H9 (cell line): Measurements from ENCODE around the gene BICD1. TPM values are rescaled to one million over a fixed set of nuclear protein-coding genes. Genes with fewer than 3 reads are reported as not detected.

Experiments used
- DNase-seq: peaks from one replicate; pipeline ENCODE4 v3.0.0-alpha.2; 2017
- H2AFZ ChIP-seq: one replicate; pipeline ENCODE4 v1.6.1; 2013; ENCODE audit warnings: mild to moderate bottlenecking, low read length, control low read depth, moderate library complexity
- H2AK5ac ChIP-seq: 2 replicates; pipeline ENCODE4 v1.6.1; 2013; ENCODE audit warnings: low read length, control low read depth, mixed read lengths; ENCODE audit not compliant: insufficient read length
- H2BK120ac ChIP-seq: one replicate; pipeline ENCODE4 v1.6.1; 2013; ENCODE audit warnings: low read depth, mild to moderate bottlenecking, low read length, control low read depth, inconsistent platforms; ENCODE audit not compliant: poor library complexity, severe bottlenecking
- H2BK12ac ChIP-seq: 2 replicates; pipeline ENCODE4 v1.6.1; 2013; ENCODE audit warnings: low read length, control low read depth, mixed read lengths, low read depth; ENCODE audit not compliant: insufficient read length
- H2BK15ac ChIP-seq: 2 replicates; pipeline ENCODE4 v1.6.1; 2013; ENCODE audit warnings: low read depth, low read length, control low read depth
- H2BK20ac ChIP-seq: one replicate; pipeline ENCODE4 v1.6.1; 2013; ENCODE audit warnings: low read depth, mild to moderate bottlenecking, low read length, control low read depth, inconsistent platforms; ENCODE audit not compliant: poor library complexity, severe bottlenecking
- H2BK5ac ChIP-seq: 2 replicates; pipeline ENCODE4 v1.6.1; 2013; ENCODE audit warnings: low read length, control low read depth, mixed read lengths; ENCODE audit not compliant: insufficient read length
- H3K14ac ChIP-seq: 2 replicates; pipeline ENCODE4 v1.6.1; 2013; ENCODE audit warnings: low read length, control low read depth; ENCODE audit not compliant: insufficient read depth
- H3K18ac ChIP-seq: 2 replicates; pipeline ENCODE4 v1.6.1; 2013; ENCODE audit warnings: low read depth, mild to moderate bottlenecking, mixed read lengths, low read length, control low read depth; ENCODE audit not compliant: insufficient read length
- H3K23ac ChIP-seq: 2 replicates; pipeline ENCODE4 v1.6.1; 2013; ENCODE audit warnings: low read length, control low read depth, mixed read lengths, low read depth; ENCODE audit not compliant: insufficient read length
- H3K23me2 ChIP-seq: 2 replicates; pipeline ENCODE4 v1.6.1; 2013; ENCODE audit warnings: low read depth, mild to moderate bottlenecking, mixed read lengths, low read length, control low read depth; ENCODE audit not compliant: insufficient read length, poor library complexity, severe bottlenecking
- H3K27ac ChIP-seq: 2 replicates; pipeline ENCODE4 v1.5.1; 2013; ENCODE audit warnings: low read length, control low read depth, mixed read lengths, low read depth; ENCODE audit not compliant: insufficient read length
- H3K27me3 ChIP-seq: 2 replicates; pipeline ENCODE4 v1.6.1; 2013; ENCODE audit warnings: low read length, control low read depth, inconsistent platforms; ENCODE audit not compliant: insufficient read depth
- H3K4ac ChIP-seq: 2 replicates; pipeline ENCODE4 v1.6.1; 2013; ENCODE audit warnings: low read depth, mild to moderate bottlenecking, control low read depth, inconsistent platforms, low read length, moderate library complexity
- H3K4me1 ChIP-seq: 2 replicates; pipeline ENCODE4 v1.6.1; 2013; ENCODE audit warnings: low read length, control low read depth, inconsistent platforms; ENCODE audit not compliant: insufficient read depth
- H3K4me2 ChIP-seq: 2 replicates; pipeline ENCODE4 v1.6.1; 2013; ENCODE audit warnings: low read length, control low read depth, mixed read lengths; ENCODE audit not compliant: insufficient read length, insufficient read depth
- H3K56ac ChIP-seq: 2 replicates; pipeline ENCODE4 v1.6.1; 2013; ENCODE audit warnings: low read depth, mild to moderate bottlenecking, mixed read lengths, low read length, control low read depth; ENCODE audit not compliant: insufficient read length
- H3K79me1 ChIP-seq: 2 replicates; pipeline ENCODE4 v1.6.1; 2013; ENCODE audit warnings: low read depth, mild to moderate bottlenecking, moderate library complexity, low read length, control low read depth, inconsistent platforms; ENCODE audit not compliant: insufficient read depth, poor library complexity, severe bottlenecking
- H3K79me2 ChIP-seq: 2 replicates; pipeline ENCODE4 v1.6.1; 2013; ENCODE audit warnings: low read length, control low read depth, inconsistent platforms; ENCODE audit not compliant: insufficient read depth
- H3K9ac ChIP-seq: 2 replicates; pipeline ENCODE4 v1.6.1; 2013; ENCODE audit warnings: low read length, control low read depth, mixed read lengths; ENCODE audit not compliant: insufficient read length; ENCODE audit errors: extremely low read depth
- H3K9me3 ChIP-seq: one replicate; pipeline ENCODE4 v1.6.1; 2013; ENCODE audit warnings: low read depth, low read length, inconsistent platforms; ENCODE audit not compliant: control insufficient read depth
- H3T11ph ChIP-seq: one replicate; pipeline ENCODE4 v1.6.1; 2013; ENCODE audit warnings: mild to moderate bottlenecking, low read length, control low read depth, inconsistent platforms
- H4K20me1 ChIP-seq: one replicate; pipeline ENCODE4 v1.6.1; 2013; ENCODE audit not compliant: control insufficient read depth, insufficient read length, insufficient read depth
- H4K5ac ChIP-seq: 2 replicates; pipeline ENCODE4 v1.6.1; 2013; ENCODE audit warnings: low read depth, mild to moderate bottlenecking, mixed read lengths, low read length, control low read depth; ENCODE audit not compliant: insufficient read length
- H4K8ac ChIP-seq: replicated peaks from 2 replicates; pipeline ENCODE4 v1.6.1; 2013; ENCODE audit warnings: low read length, control low read depth, mixed read lengths, low read depth; ENCODE audit not compliant: insufficient read length
- H4K91ac ChIP-seq: 2 replicates; pipeline ENCODE4 v1.6.1; 2013; ENCODE audit warnings: low read depth, mild to moderate bottlenecking, moderate library complexity, mixed read lengths, low read length, control low read depth; ENCODE audit not compliant: insufficient read length
- H3K27ac Mint-ChIP-seq, 3 experiments: 2 replicates in 2 of 3; 3 replicates in 1 of 3; pipeline ENCODE4 v1.8.0; 2020 to 2021; ENCODE audit warnings: mixed read lengths in 3 of 3, mild to moderate bottlenecking in 1 of 3, moderate library complexity in 1 of 3
- H3K27me3 Mint-ChIP-seq: 2 replicates; pipeline ENCODE4 v1.8.0; 2021; ENCODE audit warnings: low read depth, mild to moderate bottlenecking, moderate library complexity, mixed read lengths
- H3K36me3 Mint-ChIP-seq, 3 experiments: 2 replicates in 2 of 3; 3 replicates in 1 of 3; pipeline ENCODE4 v1.8.0; 2020 to 2021; ENCODE audit warnings: low read depth in 3 of 3, mixed read lengths in 3 of 3; ENCODE audit not compliant: insufficient read depth in 1 of 3
- H3K4me1 Mint-ChIP-seq, 2 experiments: 2 replicates each; pipeline ENCODE4 v1.8.0; 2020; ENCODE audit warnings: mixed read lengths in 2 of 2
- H3K4me3 Mint-ChIP-seq, 2 experiments: 2 replicates in 1 of 2; 3 replicates in 1 of 2; pipeline ENCODE4 v1.8.0; 2020 to 2021; ENCODE audit warnings: mild to moderate bottlenecking in 2 of 2, mixed read lengths in 2 of 2, moderate library complexity in 1 of 2
- H3K9me3 Mint-ChIP-seq, 2 experiments: 2 replicates in 1 of 2; 3 replicates in 1 of 2; pipeline ENCODE4 v1.8.0; 2020; ENCODE audit warnings: mild to moderate bottlenecking in 2 of 2, mixed read lengths in 2 of 2, moderate library complexity in 1 of 2
- CTCF ChIP-seq: fragments of 200-600 bp; sonication (generic); conservative IDR thresholded peaks from 3 replicates; pipeline ENCODE4 v1.8.0; 2021; ENCODE audit warnings: antibody characterized with exemption, mild to moderate bottlenecking
- whole genome bisulfite sequencing: extraction: QIAGEN DNeasy Blood & Tissue Kit; methylation state at CpG from one replicate; pipeline ENCODE4 v1.1.7; 2013; ENCODE audit warnings: missing lambda C conversion rate, low lambda C conversion rate, mixed read lengths; ENCODE audit not compliant: insufficient read length; ENCODE audit errors: extremely low coverage; 5-methylcytosine and 5-hydroxymethylcytosine counted together
- total RNA-seq: library from RNA; stranded (reverse); gene quantifications from 2 replicates; pipeline ENCODE4 v1.2.1, GENCODE V29; 2021

BICD1 gene
- total RNA-seq, 1 experiment from 2014 or later, result 134 TPM

- no peaks in the 10 kb centered on the region for H3K79me1 ChIP-seq
These were observed 105.2 kb downstream of the BICD1 start for GRCh38 chr12:32211900-32212156.

More at GRCh38 chr12:32211900-32212156, 105.2 kb downstream of the BICD1 start:
- WGBS, result no CpG with 5 or more reads among the region's 2 CpGs
- Histone ChIP-seq H3K4ac (no peak overlapping the region), H2BK5ac (no peak overlapping the region), H3K27ac (no peak overlapping the region), H4K20me1 (no peaks in the 10 kb centered on the region), H4K5ac (no peak overlapping the region), H3K23me2 (no peaks in the 10 kb centered on the region), H3K18ac (no peak overlapping the region), H3K9me3 (no peaks in the 10 kb centered on the region), H3K14ac (no peak overlapping the region), H2BK120ac (no peak overlapping the region), H3K9ac (no peak overlapping the region), H2BK15ac (no peak overlapping the region), H2AFZ (no peak overlapping the region), H3K4me2 (no peak overlapping the region), H3K79me2 (0 out of 2 replicates have a peak, but pooled peaks cover 2% of the 10 kb centered on the region), H4K8ac (no peak overlapping the region), H4K91ac (no peak overlapping the region), H2BK12ac (no peak overlapping the region), H2AK5ac (no peak overlapping the region), H3K23ac (no peak overlapping the region), H2BK20ac (no peak overlapping the region), H3K27me3 (no peaks in the 10 kb centered on the region), H3T11ph (no peak overlapping the region), H3K56ac (no peak overlapping the region), H3K4me1 (peaks cover 3% of the 10 kb centered on the region; the same call in 1 of the 2 replicates)
- H3K27me3 Mint-ChIP-seq, result no peaks in the 10 kb centered on the region
- no peak overlapping the region for H3K4me3 Mint-ChIP-seq
- H3K4me1 Mint-ChIP-seq, result peaks cover 45 to 48% of the 10 kb centered on the region in 2 experiments
- no peak for TF ChIP-seq CTCF
- peaks cover 11 to 32% (median 23%) of the 10 kb centered on the region in 3 experiments; a peak in 6 of 7 replicates for H3K36me3 Mint-ChIP-seq
- H3K9me3 Mint-ChIP-seq, result no peaks in the 10 kb centered on the region
- peak overlapping the region; percentile 78 to 92 (median 84); a peak in 5 of 7 replicates for H3K27ac Mint-ChIP-seq
- no peak for DNase-seq
